Vagina (tissue), 2 donors: ENCODE data around the gene AP2B1. TPM values are rescaled to one million over a fixed set of nuclear protein-coding genes. Genes with fewer than 3 reads are reported as not detected.
A peak's percentile ranks its signal among the peaks of the same experiment; 100 is the strongest.

Source experiments
- DNase-seq, 2 donors: peaks; one replicate each; pipeline ENCODE4 v3.0.0-alpha.2; 2017; ENCODE audit errors: extremely low spot score in 2 of 2
- H3K27ac ChIP-seq: fragments of 200-600 bp; sonication (generic); one replicate; pipeline ENCODE4 v1.5.1; 2019
- H3K27me3 ChIP-seq: fragments of 200-600 bp; sonication (generic); one replicate; pipeline ENCODE4 v1.5.1; 2019
- H3K36me3 ChIP-seq, 2 donors: fragments of 200-600 bp; sonication (generic); one replicate each; pipeline ENCODE4 v1.5.1; 2017 to 2019
- H3K4me1 ChIP-seq: fragments of 200-600 bp; sonication (generic); one replicate; pipeline ENCODE4 v1.5.1; 2019
- H3K4me3 ChIP-seq, 2 donors: fragments of 200-600 bp; sonication (generic); 1 replicate in 1 of 2; 2 replicates in 1 of 2; pipeline ENCODE4 v1.5.1; 2016 to 2019
- H3K9me3 ChIP-seq: fragments of 200-600 bp; sonication (generic); one replicate; pipeline ENCODE4 v1.5.1; 2019
- CTCF ChIP-seq, 3 experiments: fragments of 450-650 bp in 2 of 3; fragments of 200-600 bp in 1 of 3; sonication (generic) in 1 of 3; IDR thresholded peaks; one replicate each; pipeline ENCODE4 v1.5.1; 2017 to 2019; ENCODE audit warnings: antibody characterized with exemption in 3 of 3, mild to moderate bottlenecking in 2 of 3, moderate library complexity in 2 of 3
- POLR2A ChIP-seq, 2 donors: fragments of 450-650 bp; IDR thresholded peaks; one replicate each; pipeline ENCODE4 v1.6.1; 2017; ENCODE audit warnings: antibody characterized with exemption in 2 of 2, mild to moderate bottlenecking in 2 of 2, moderate library complexity in 2 of 2
- POLR2AphosphoS5 ChIP-seq, 2 donors: sonication (generic); formaldehyde crosslinking; IDR thresholded peaks; one replicate each; pipeline ENCODE4 v1.9.0; 2017; ENCODE audit warnings: antibody characterized with exemption in 2 of 2, mild to moderate bottlenecking in 2 of 2, low read depth in 1 of 2; ENCODE audit not compliant: insufficient read depth in 1 of 2
- intact Hi-C: fragments of 100-400 bp; cut with DNase I; formaldehyde crosslinking; loops from one replicate; pipeline ENCODE4 v1.15.1; 2023
- total RNA-seq: library from RNA; depleted of rRNA; stranded (reverse); fragments of >200 nt; gene quantifications from one replicate; pipeline ENCODE4 v1.2.3, GENCODE V29; 2016

The AP2B1 gene
- total RNA-seq, 1 donor from 2014 or later: 62.1 TPM

- Histone ChIP-seq H3K36me3 (peaks cover 0 to 27% of the 10 kb centered on the region in 2 donors), H3K4me1 (peaks cover 36% of the 10 kb centered on the region), H3K4me3 (no peak overlapping the region), H3K27ac (peak overlapping the region; percentile 66), H3K27me3 (no peaks in the 10 kb centered on the region), H3K9me3 (no peaks in the 10 kb centered on the region)
- DNase-seq: peak in 1 of 2 donors; percentile 90
- intact Hi-C loops: no loop called here
- no peak for TF ChIP-seq CTCF (IDR thresholded peaks at IDR 0.05)
- no peak for TF ChIP-seq POLR2A (IDR thresholded peaks at IDR 0.05)
- peak in 1 of 2 donors; percentile 67 for TF ChIP-seq POLR2AphosphoS5 (IDR thresholded peaks at IDR 0.05; ENCODE audit: insufficient read depth in 1 of 2, low read depth in 1 of 2)
Measured at GRCh38 chr17:35726127-35726952, 139.2 kb downstream of the AP2B1 start.

- H3K36me3 ChIP-seq: peaks cover 0 to 27% of the 10 kb centered on the region in 2 donors
- intact Hi-C loops: no loop called here
- no peaks in the 10 kb centered on the region for H3K27me3 ChIP-seq
- TF ChIP-seq CTCF (IDR thresholded peaks at IDR 0.05) (no peak), POLR2A (IDR thresholded peaks at IDR 0.05) (no peak), POLR2AphosphoS5 (IDR thresholded peaks at IDR 0.05; ENCODE audit: insufficient read depth in 1 of 2, low read depth in 1 of 2) (no peak)
- no peak overlapping the region for H3K4me3 ChIP-seq
- DNase-seq: no peak
- H3K9me3 ChIP-seq: no peaks in the 10 kb centered on the region
- peak overlapping the region; percentile 66 for H3K27ac ChIP-seq
- peaks cover 42% of the 10 kb centered on the region for H3K4me1 ChIP-seq
Measured at GRCh38 chr17:35726953-35727460, 139.9 kb downstream of the AP2B1 start.

GRCh38 chr17:35727635-35728034, 140.5 kb downstream of the AP2B1 start:
- Histone ChIP-seq H3K4me1 (peaks cover 48% of the 10 kb centered on the region), H3K36me3 (peaks cover 0 to 27% of the 10 kb centered on the region in 2 donors), H3K4me3 (no peak overlapping the region), H3K9me3 (no peaks in the 10 kb centered on the region), H3K27me3 (no peaks in the 10 kb centered on the region), H3K27ac (peak overlapping the region; percentile 66)
- no peak for DNase-seq
- no peak for TF ChIP-seq POLR2A (IDR thresholded peaks at IDR 0.05)
- TF ChIP-seq CTCF (IDR thresholded peaks at IDR 0.05): no peak
- TF ChIP-seq POLR2AphosphoS5 (IDR thresholded peaks at IDR 0.05; ENCODE audit: insufficient read depth in 1 of 2, low read depth in 1 of 2): no peak
- intact Hi-C loops: no loop called here

- H3K9me3 ChIP-seq: no peaks in the 10 kb centered on the region
- no peak overlapping the region for H3K27ac ChIP-seq
- H3K27me3 ChIP-seq: no peaks in the 10 kb centered on the region
- H3K36me3 ChIP-seq: peaks cover 0 to 24% of the 10 kb centered on the region in 2 donors
- peak in 1 of 2 donors; percentile 47 for DNase-seq
- no peak overlapping the region for H3K4me3 ChIP-seq
- intact Hi-C loops: no loop called here
- TF ChIP-seq POLR2A (IDR thresholded peaks at IDR 0.05) (no peak), POLR2AphosphoS5 (IDR thresholded peaks at IDR 0.05; ENCODE audit: insufficient read depth in 1 of 2, low read depth in 1 of 2) (no peak), CTCF (IDR thresholded peaks at IDR 0.05) (no peak)
- peaks cover 50% of the 10 kb centered on the region for H3K4me1 ChIP-seq
Measured at GRCh38 chr17:35728551-35728950, 141.4 kb downstream of the AP2B1 start.

GRCh38 chr17:35729405-35729833, 142.3 kb downstream of the AP2B1 start:
- Histone ChIP-seq H3K27ac (no peak overlapping the region), H3K9me3 (no peaks in the 10 kb centered on the region), H3K4me3 (no peak overlapping the region), H3K27me3 (no peaks in the 10 kb centered on the region), H3K4me1 (peaks cover 50% of the 10 kb centered on the region), H3K36me3 (peaks cover 0 to 15% of the 10 kb centered on the region in 2 donors)
- peak in 1 of 2 donors; percentile 72 for DNase-seq
- TF ChIP-seq POLR2AphosphoS5 (IDR thresholded peaks at IDR 0.05; ENCODE audit: insufficient read depth in 1 of 2, low read depth in 1 of 2) (no peak), CTCF (IDR thresholded peaks at IDR 0.05) (no peak), POLR2A (IDR thresholded peaks at IDR 0.05) (no peak)
- intact Hi-C loops: no loop called here
